Measurements from ENCODE around the gene KRTAP12-2. TPM values are rescaled to one million over a fixed set of nuclear protein-coding genes. Genes with fewer than 3 reads are reported as not detected.
"Not testable (repeated sequence)": the region's sequence is repeated elsewhere in the genome, so short reads cannot be mapped to it uniquely, and the experiment has no call there.

KRTAP12-2 gene
- total RNA-seq, 1 donor from 2014 or later, result not detected

GRCh38 chr21:44702111-44702972 is 35.6 kb upstream of the KRTAP12-2 start:
- intact Hi-C loops (cut with micrococcal nuclease), result no loop called here

GRCh38 chr21:44701541-44701940 is 34.8 kb upstream of the KRTAP12-2 start:
- intact Hi-C loops (cut with micrococcal nuclease), result no loop called here

GRCh38 chr21:44701023-44701400 is 34.3 kb upstream of the KRTAP12-2 start:
- intact Hi-C loops (cut with micrococcal nuclease), result no loop called here

GRCh38 chr21:44700101-44701022 is 33.6 kb upstream of the KRTAP12-2 start:
- intact Hi-C loops (cut with micrococcal nuclease), result no loop called here

- intact Hi-C loops (cut with micrococcal nuclease), result no loop called here
Measured at GRCh38 chr21:44699502-44700001, 32.8 kb upstream of the KRTAP12-2 start.

GRCh38 chr21:44697811-44698734 is 31.3 kb upstream of the KRTAP12-2 start:
- intact Hi-C loops (cut with micrococcal nuclease), result no loop called here

- intact Hi-C loops (cut with micrococcal nuclease), result not testable (repeated sequence)
Measured at GRCh38 chr21:44697172-44697810, 30.6 kb upstream of the KRTAP12-2 start, which contains the start of gene KRTAP10-12. Gene KRTAP10-12 (plus strand): TSS chr21:44697172. CDS start chr21:44697202, 30 bp downstream.

GRCh38 chr21:44696572-44696971 is 29.8 kb upstream of the KRTAP12-2 start:
- intact Hi-C loops (cut with micrococcal nuclease), result no loop called here

- intact Hi-C loops (cut with micrococcal nuclease), result no loop called here
Measured at GRCh38 chr21:44695641-44696040, 28.9 kb upstream of the KRTAP12-2 start.

- intact Hi-C loops (cut with micrococcal nuclease), result no loop called here
Measured at GRCh38 chr21:44695184-44695583, 28.5 kb upstream of the KRTAP12-2 start.

GRCh38 chr21:44694776-44695175 is 28.0 kb upstream of the KRTAP12-2 start:
- intact Hi-C loops (cut with micrococcal nuclease), result no loop called here

GRCh38 chr21:44692798-44693512 is 26.2 kb upstream of the KRTAP12-2 start:
- intact Hi-C loops (cut with micrococcal nuclease), result no loop called here

- intact Hi-C loops (cut with micrococcal nuclease), result no loop called here
Measured at GRCh38 chr21:44691686-44692085, 25.0 kb upstream of the KRTAP12-2 start.

GRCh38 chr21:44689740-44690139 is 23.0 kb upstream of the KRTAP12-2 start:
- intact Hi-C loops (cut with micrococcal nuclease), result not testable (repeated sequence)

- intact Hi-C loops (cut with micrococcal nuclease), result no loop called here
Measured at GRCh38 chr21:44687671-44688070, 20.9 kb upstream of the KRTAP12-2 start.

GRCh38 chr21:44686843-44687561 is 20.3 kb upstream of the KRTAP12-2 start:
- intact Hi-C loops (cut with micrococcal nuclease), result no loop called here

GRCh38 chr21:44686000-44686781 is 19.5 kb upstream of the KRTAP12-2 start:
- intact Hi-C loops (cut with micrococcal nuclease), result no loop called here

GRCh38 chr21:44685050-44685449 is 18.3 kb upstream of the KRTAP12-2 start:
- intact Hi-C loops (cut with micrococcal nuclease), result not testable (repeated sequence)
